Measurements from ENCODE around the gene KIF19. TPM values are rescaled to one million over a fixed set of nuclear protein-coding genes. Genes with fewer than 3 reads are reported as not detected.

The KIF19 gene
- polyA plus RNA-seq, 3 donors, result not detected

DNA sequence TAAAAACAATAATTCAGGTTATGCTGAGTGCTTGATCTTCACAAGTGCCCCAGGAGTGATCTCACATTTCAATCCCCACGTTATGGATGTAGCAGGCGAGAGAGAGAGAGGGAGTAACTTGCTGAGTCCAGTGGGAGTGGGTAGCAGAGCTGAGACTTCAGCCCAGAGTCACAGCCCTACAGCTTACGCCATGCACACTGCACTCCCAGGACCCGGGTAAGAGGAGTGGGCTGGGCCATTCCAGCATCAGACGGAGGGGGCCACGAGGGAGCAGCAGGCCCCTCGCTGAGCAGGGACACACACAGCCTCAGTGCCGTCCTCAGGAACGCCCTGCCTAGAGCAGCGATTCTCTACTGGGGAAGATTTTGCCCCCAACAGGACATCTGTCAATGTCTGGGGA lies 9.8 kb upstream of the KIF19 start:
- TF ChIP-seq, protein P1, sequence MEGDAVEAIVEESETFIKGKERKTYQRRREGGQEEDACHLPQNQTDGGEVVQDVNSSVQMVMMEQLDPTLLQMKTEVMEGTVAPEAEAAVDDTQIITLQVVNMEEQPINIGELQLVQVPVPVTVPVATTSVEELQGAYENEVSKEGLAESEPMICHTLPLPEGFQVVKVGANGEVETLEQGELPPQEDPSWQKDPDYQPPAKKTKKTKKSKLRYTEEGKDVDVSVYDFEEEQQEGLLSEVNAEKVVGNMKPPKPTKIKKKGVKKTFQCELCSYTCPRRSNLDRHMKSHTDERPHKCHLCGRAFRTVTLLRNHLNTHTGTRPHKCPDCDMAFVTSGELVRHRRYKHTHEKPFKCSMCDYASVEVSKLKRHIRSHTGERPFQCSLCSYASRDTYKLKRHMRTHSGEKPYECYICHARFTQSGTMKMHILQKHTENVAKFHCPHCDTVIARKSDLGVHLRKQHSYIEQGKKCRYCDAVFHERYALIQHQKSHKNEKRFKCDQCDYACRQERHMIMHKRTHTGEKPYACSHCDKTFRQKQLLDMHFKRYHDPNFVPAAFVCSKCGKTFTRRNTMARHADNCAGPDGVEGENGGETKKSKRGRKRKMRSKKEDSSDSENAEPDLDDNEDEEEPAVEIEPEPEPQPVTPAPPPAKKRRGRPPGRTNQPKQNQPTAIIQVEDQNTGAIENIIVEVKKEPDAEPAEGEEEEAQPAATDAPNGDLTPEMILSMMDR (IDR thresholded peaks at IDR 0.05), result no peak
- no peak for DNase-seq
- Histone ChIP-seq H3K4me3 (replicated peaks in 1 of 3; ENCODE audit: low read depth in 2 of 3, low read length in 3 of 3) (no peak overlapping the region), H3K4me1 (ENCODE audit: control insufficient read depth in 1 of 2, insufficient read depth in 2 of 2, low read length in 2 of 2) (no peaks in the 10 kb centered on the region), H3K27ac (ENCODE audit: low read depth in 1 of 2, low read length in 2 of 2) (no peak overlapping the region), H3K9ac (ENCODE audit: insufficient read depth, low read length, poor library complexity, severe bottlenecking) (no peak overlapping the region), H3K36me3 (replicated peaks in 1 of 2; ENCODE audit: control insufficient read depth in 1 of 2, insufficient read depth in 2 of 2, low read length in 2 of 2) (no peaks in the 10 kb centered on the region), H3K27me3 (ENCODE audit: control insufficient read depth in 2 of 2, insufficient read depth in 2 of 2, low read length in 2 of 2) (no peaks in the 10 kb centered on the region), H3K9me3 (replicated peaks in 1 of 2; ENCODE audit: control insufficient read depth in 1 of 2, insufficient read depth in 1 of 2, low read length in 2 of 2) (peaks cover 7 to 26% of the 10 kb centered on the region in 2 donors), H3K4me2 (replicated peaks; ENCODE audit: extremely low read depth, low read length, poor library complexity, severe bottlenecking) (no peak overlapping the region), H4K20me1 (ENCODE audit: insufficient read depth, low read length) (no peaks in the 10 kb centered on the region), H2AFZ (ENCODE audit: insufficient read depth, low read depth, low read length, poor library complexity, severe bottlenecking) (no peak overlapping the region), H3K79me2 (ENCODE audit: insufficient read depth, low read length) (no peaks in the 10 kb centered on the region)
- intact Hi-C loops (cut with micrococcal nuclease), result no loop called here
- WGBS (ENCODE audit: insufficient coverage), result 74% methylated on average over 6 of the region's 10 CpGs
- Mint-ChIP-seq H3K4me1 (no peaks in the 10 kb centered on the region), H3K4me3 (no peak overlapping the region), H3K9me3 (peaks cover 9 to 29% (median 18%) of the 10 kb centered on the region in 7 donors), H3K36me3 (no peaks in the 10 kb centered on the region), H3K27ac (no peak overlapping the region), H3K27me3 (ENCODE audit: low read depth in 3 of 3) (peaks cover 15 to 17% (median 16%) of the 10 kb centered on the region in 3 donors)

- H3K4me2 ChIP-seq (replicated peaks; ENCODE audit: extremely low read depth, low read length, poor library complexity, severe bottlenecking), result no peak overlapping the region
- no peaks in the 10 kb centered on the region for H3K36me3 Mint-ChIP-seq
- intact Hi-C loops (cut with micrococcal nuclease), result no loop called here
- H3K36me3 ChIP-seq (replicated peaks in 1 of 2; ENCODE audit: control insufficient read depth in 1 of 2, insufficient read depth in 2 of 2, low read length in 2 of 2), result no peaks in the 10 kb centered on the region
- DNase-seq, result no peak
- H3K4me3 Mint-ChIP-seq, result no peak overlapping the region
- H3K9me3 Mint-ChIP-seq, result peaks cover 6 to 20% (median 15%) of the 10 kb centered on the region in 7 donors
- H3K4me3 ChIP-seq (replicated peaks in 1 of 3; ENCODE audit: low read depth in 2 of 3, low read length in 3 of 3), result no peak overlapping the region
- 79% methylated on average over 14 of the region's 16 CpGs for WGBS (ENCODE audit: insufficient coverage)
- no peak overlapping the region for H3K27ac Mint-ChIP-seq
- no peak overlapping the region for H2AFZ ChIP-seq (ENCODE audit: insufficient read depth, low read depth, low read length, poor library complexity, severe bottlenecking)
- no peak overlapping the region for H3K9ac ChIP-seq (ENCODE audit: insufficient read depth, low read length, poor library complexity, severe bottlenecking)
- H3K27me3 ChIP-seq (ENCODE audit: control insufficient read depth in 2 of 2, insufficient read depth in 2 of 2, low read length in 2 of 2), result no peaks in the 10 kb centered on the region
- TF ChIP-seq, protein P1 (IDR thresholded peaks at IDR 0.05), result no peak
- no peak overlapping the region for H3K27ac ChIP-seq (ENCODE audit: low read depth in 1 of 2, low read length in 2 of 2)
- no peaks in the 10 kb centered on the region for H3K79me2 ChIP-seq (ENCODE audit: insufficient read depth, low read length)
- H3K4me1 Mint-ChIP-seq, result no peaks in the 10 kb centered on the region
- H3K27me3 Mint-ChIP-seq (ENCODE audit: low read depth in 3 of 3), result peaks cover 14 to 19% (median 16%) of the 10 kb centered on the region in 3 donors
- peaks cover 7 to 19% of the 10 kb centered on the region in 2 donors for H3K9me3 ChIP-seq (replicated peaks in 1 of 2; ENCODE audit: control insufficient read depth in 1 of 2, insufficient read depth in 1 of 2, low read length in 2 of 2)
- H4K20me1 ChIP-seq (ENCODE audit: insufficient read depth, low read length), result no peaks in the 10 kb centered on the region
- no peaks in the 10 kb centered on the region for H3K4me1 ChIP-seq (ENCODE audit: control insufficient read depth in 1 of 2, insufficient read depth in 2 of 2, low read length in 2 of 2)
Observed at GRCh38 chr17:74317071-74317470, 9.0 kb upstream of the KIF19 start.

Measured in CD14-positive monocyte (primary cell).